Measurements from ENCODE around the gene FHL5.
"Not testable (repeated sequence)": the region's sequence is repeated elsewhere in the genome, so short reads cannot be mapped to it uniquely, and the experiment has no call there.

Gene FHL5

GRCh38 chr6:96604420-96604819 is 41.5 kb downstream of the FHL5 start:
- intact Hi-C loops (cut with DNase I): no loop called here
- no peak for DNase-seq

GRCh38 chr6:96608074-96608473 is 45.1 kb downstream of the FHL5 start:
- no peak for DNase-seq
- intact Hi-C loops (cut with DNase I): no loop called here

GRCh38 chr6:96610019-96610418 is 47.1 kb downstream of the FHL5 start:
- intact Hi-C loops (cut with DNase I): no loop called here
- DNase-seq: no peak

- intact Hi-C loops (cut with DNase I): no loop called here
- DNase-seq: no peak
Measured at GRCh38 chr6:96611342-96611991, 48.5 kb downstream of the FHL5 start.

- no peak for DNase-seq
- intact Hi-C loops (cut with DNase I): no loop called here
Measured at GRCh38 chr6:96613291-96613999, 50.5 kb downstream of the FHL5 start.

GRCh38 chr6:96620851-96621250 is 57.9 kb downstream of the FHL5 start:
- intact Hi-C loops (cut with DNase I): no loop called here
- no peak for DNase-seq

- DNase-seq: no peak
- intact Hi-C loops (cut with DNase I): no loop called here
Measured at GRCh38 chr6:96621983-96622382, 59.1 kb downstream of the FHL5 start.

- DNase-seq: no peak
- intact Hi-C loops (cut with DNase I): loop anchor here (5.0 kb wide), 3 partner anchors 252 to 437 kb away; partner anchors contain the start of gene NDUFAF4
Measured at GRCh38 chr6:96624957-96625356, 62.0 kb downstream of the FHL5 start.

- intact Hi-C loops (cut with DNase I): loop anchor here (2.0 to 5.0 kb wide), 4 partner anchors 134 to 435 kb away; partner anchors contain the start of gene NDUFAF4
- no peak for DNase-seq
Measured at GRCh38 chr6:96626759-96627364, 63.9 kb downstream of the FHL5 start.

GRCh38 chr6:96631248-96631647 is 68.3 kb downstream of the FHL5 start:
- no peak for DNase-seq

GRCh38 chr6:96637979-96638378 is 75.1 kb downstream of the FHL5 start:
- intact Hi-C loops (cut with DNase I): not testable (repeated sequence)

More at GRCh38 chr6:96631248-96631647, 68.3 kb downstream of the FHL5 start:
- intact Hi-C loops (cut with DNase I): no loop called here

GRCh38 chr6:96645106-96645505 is 82.2 kb downstream of the FHL5 start:
- peak in 1 of 10 donors; percentile 33 for DNase-seq
- intact Hi-C loops (cut with DNase I): no loop called here

More at GRCh38 chr6:96637979-96638378, 75.1 kb downstream of the FHL5 start:
- peak in 2 of 10 donors; percentile 6 to 66 for DNase-seq

- no peak for DNase-seq
- intact Hi-C loops (cut with DNase I): no loop called here
Measured at GRCh38 chr6:96649926-96650325, 87.0 kb downstream of the FHL5 start.

GRCh38 chr6:96651816-96652215 is 88.9 kb downstream of the FHL5 start:
- intact Hi-C loops (cut with DNase I): no loop called here
- DNase-seq: no peak

GRCh38 chr6:96652552-96652951 is 89.6 kb downstream of the FHL5 start:
- no peak for DNase-seq
- intact Hi-C loops (cut with DNase I): no loop called here

- no peak for DNase-seq
- intact Hi-C loops (cut with DNase I): no loop called here
Measured at GRCh38 chr6:96653181-96653580, 90.3 kb downstream of the FHL5 start.

GRCh38 chr6:96656567-96656966 is 93.6 kb downstream of the FHL5 start:
- no peak for DNase-seq
- intact Hi-C loops (cut with DNase I): no loop called here

GRCh38 chr6:96657344-96657743 is 94.4 kb downstream of the FHL5 start:
- intact Hi-C loops (cut with DNase I): no loop called here
- DNase-seq: no peak

- DNase-seq: no peak
- intact Hi-C loops (cut with DNase I): no loop called here
Measured at GRCh38 chr6:96659084-96659845, 96.3 kb downstream of the FHL5 start.
